Panc1 (cell line): ENCODE measurements around the gene GNAQ. TPM values are rescaled to one million over a fixed set of nuclear protein-coding genes. Genes with fewer than 3 reads are reported as not detected.

Source experiments
- ATAC-seq: fragments of 200-7000 bp; cut with Tn5 transposase; 2 replicates; pipeline ENCODE4 v1.9.1; 2020; ENCODE audit warnings: mild to moderate bottlenecking, moderate library complexity
- BruUV-seq: library from RNA; stranded (reverse); fragments of 400-500 nt; replicated peaks from 2 replicates; lab custom pipeline; 2021; lab: Mats Ljungman, UMichigan
- CTCF ChIA-PET: fragments of 300-600 bp; sonication (Branson Sonifier 250); formaldehyde crosslinking; loops from one replicate; lab custom pipeline; 2022; ENCODE audit warnings: antibody characterized with exemption; lab: Charles Lee
- POLR2A ChIA-PET: fragments of 300-600 bp; sonication (Branson Sonifier 250); formaldehyde crosslinking; loops from one replicate; lab custom pipeline; 2022; ENCODE audit warnings: antibody characterized with exemption; lab: Charles Lee
- DNase-seq: peaks from one replicate; pipeline ENCODE4 v3.0.0-alpha.2; 2010; ENCODE audit warnings: low read depth, low spot score
- H3K27ac ChIP-seq: 2 replicates; pipeline ENCODE4 v1.5.1; 2011; ENCODE audit warnings: mild to moderate bottlenecking, low read length, inconsistent platforms
- H3K27me3 ChIP-seq: fragments of 200-500 bp; sonication (Bioruptor generic); 2 replicates; pipeline ENCODE4 v1.6.0; 2014; ENCODE audit warnings: low read length, inconsistent platforms; ENCODE audit not compliant: control insufficient read depth, insufficient read depth
- H3K36me3 ChIP-seq: fragments of 200-500 bp; sonication (Bioruptor generic); 2 replicates; pipeline ENCODE4 v1.5.1; 2014; ENCODE audit warnings: inconsistent platforms, mild to moderate bottlenecking, low read length, moderate library complexity; ENCODE audit not compliant: control insufficient read depth, insufficient read depth
- H3K4me1 ChIP-seq: 2 replicates; pipeline ENCODE4 v1.5.1; 2011; ENCODE audit warnings: inconsistent platforms, mild to moderate bottlenecking, low read length, moderate library complexity; ENCODE audit not compliant: control insufficient read depth, insufficient read depth
- H3K4me3 ChIP-seq, 2 experiments: 2 replicates each; pipeline ENCODE4 v1.5.1; 2011 to 2012; ENCODE audit warnings: low read depth in 2 of 2, low read length in 2 of 2, mild to moderate bottlenecking in 2 of 2, inconsistent platforms in 1 of 2, moderate library complexity in 1 of 2
- H3K9me3 ChIP-seq: fragments of 200-500 bp; sonication (Bioruptor generic); 2 replicates; pipeline ENCODE4 v1.5.1; 2014; ENCODE audit warnings: low read depth, mild to moderate bottlenecking, inconsistent platforms, low read length, moderate library complexity; ENCODE audit not compliant: control insufficient read depth, insufficient read depth
- CTCF ChIP-seq: fragments of 450-650 bp; IDR thresholded peaks from 2 replicates; pipeline ENCODE4 v1.5.1; 2017; ENCODE audit warnings: mild to moderate bottlenecking
- POLR2AphosphoS5 ChIP-seq: IDR thresholded peaks from 2 replicates; pipeline ENCODE4 v1.6.1; 2012; ENCODE audit warnings: mild to moderate bottlenecking, low read depth, low read length, moderate library complexity
- REST ChIP-seq, 2 experiments: IDR thresholded peaks; 2 replicates each; pipeline ENCODE4 v1.6.1; 2011 to 2012; ENCODE audit warnings: low read depth in 2 of 2, control low read depth in 1 of 2, low read length in 1 of 2, mild to moderate bottlenecking in 1 of 2, moderate library complexity in 1 of 2; ENCODE audit not compliant: insufficient read depth in 1 of 2
- SIN3A ChIP-seq: IDR thresholded peaks from 2 replicates; pipeline ENCODE4 v1.6.1; 2012; ENCODE audit warnings: low read depth, mild to moderate bottlenecking, low read length, moderate library complexity, borderline replicate concordance; ENCODE audit not compliant: insufficient read depth
- TCF7L2 ChIP-seq: IDR thresholded peaks from 2 replicates; pipeline ENCODE4 v1.6.1; 2011; ENCODE audit warnings: mild to moderate bottlenecking, low read depth, low read length, inconsistent platforms
- in situ Hi-C: cut with HindIII; loops from 2 replicates; pipeline ENCODE4 v1.10.0; 2016; ENCODE audit warnings: low sequenced_read_pairs, low pct_unique_long_range_greater_than_20kb
- intact Hi-C: fragments of 100-400 bp; cut with micrococcal nuclease; formaldehyde crosslinking; loops from one replicate; pipeline ENCODE4 v1.10.0; 2022; ENCODE audit not compliant: unreplicated experiment
- total RNA-seq: library from RNA; stranded (reverse); gene quantifications from one replicate; pipeline ENCODE4 v1.2.1, GENCODE V29; 2021; ENCODE audit not compliant: unreplicated experiment

The GNAQ gene
- total RNA-seq, 1 experiment from 2014 or later, result 34.5 TPM

- H3K9me3 ChIP-seq, result no peaks in the 10 kb centered on the region
- BruUV-seq, result no TSS peak
- no peak for TF ChIP-seq TCF7L2
- no peak for TF ChIP-seq CTCF
- no peak for TF ChIP-seq SIN3A
- no peak for TF ChIP-seq POLR2AphosphoS5
- no peak for TF ChIP-seq REST (IDR thresholded peaks at IDR 0.05; ENCODE audit: insufficient read depth in 1 of 2, low read depth in 2 of 2, low read length in 1 of 2)
- ATAC-seq, result no peak
- intact Hi-C loops (loop anchor here (5.0 kb wide), 2 partner anchors 296 to 321 kb away; no protein-coding TSS in a partner anchor), in situ Hi-C loops (no loop called here)
- no peaks in the 10 kb centered on the region for H3K4me1 ChIP-seq
- H3K36me3 ChIP-seq, result no peaks in the 10 kb centered on the region
- no peaks in the 10 kb centered on the region for H3K27me3 ChIP-seq
- POLR2A ChIA-PET, result no interaction called here
- no peak overlapping the region for H3K4me3 ChIP-seq
- H3K27ac ChIP-seq, result no peak overlapping the region
- no peak for DNase-seq
- CTCF ChIA-PET, result interaction anchor here (0.6 to 0.7 kb wide), 2 partner anchors 37 to 229 kb away, joined by 4 to 7 read pairs; no protein-coding TSS in a partner anchor
These were observed 278.4 kb downstream of the GNAQ start for GRCh38 chr9:77753180-77753579.

GRCh38 chr9:77752554-77752953, 279.1 kb downstream of the GNAQ start:
- H3K4me3 ChIP-seq, result no peak overlapping the region
- H3K4me1 ChIP-seq, result no peaks in the 10 kb centered on the region
- no peaks in the 10 kb centered on the region for H3K27me3 ChIP-seq
- intact Hi-C loops, result loop anchor here (5.0 kb wide), 2 partner anchors 295 to 320 kb away; no protein-coding TSS in a partner anchor
- DNase-seq (no peak), ATAC-seq (no peak)
- POLR2A ChIA-PET, result no interaction called here
- H3K27ac ChIP-seq, result no peak overlapping the region
- no TSS peak for BruUV-seq
- TF ChIP-seq POLR2AphosphoS5, result no peak
- no peak for TF ChIP-seq CTCF
- TF ChIP-seq TCF7L2, result no peak
- TF ChIP-seq SIN3A, result no peak
- TF ChIP-seq REST (IDR thresholded peaks at IDR 0.05; ENCODE audit: insufficient read depth in 1 of 2, low read depth in 2 of 2, low read length in 1 of 2), result no peak
- no peaks in the 10 kb centered on the region for H3K36me3 ChIP-seq
- no peaks in the 10 kb centered on the region for H3K9me3 ChIP-seq
- in situ Hi-C loops, result no loop called here
- CTCF ChIA-PET, result interaction anchor here (0.7 kb wide), 1 partner anchor 649 kb away, joined by 3 read pairs; no protein-coding TSS in a partner anchor
